H1 (cell line): Measurements from ENCODE around the gene SLC12A8. TPM values are rescaled to one million over a fixed set of nuclear protein-coding genes. Genes with fewer than 3 reads are reported as not detected.

ENCODE experiments used
- CTCF ChIA-PET: fragments of 300-600 bp; sonication (Branson Sonifier 250); formaldehyde crosslinking; loops from one replicate; lab custom pipeline; 2021; ENCODE audit not compliant: partially characterized antibody; lab: Charles Lee
- POLR2A ChIA-PET: fragments of 300-600 bp; sonication (Branson Sonifier 250); formaldehyde crosslinking; loops from one replicate; lab custom pipeline; 2021; ENCODE audit warnings: inconsistent platforms; ENCODE audit not compliant: partially characterized antibody; lab: Charles Lee
- DNase-seq, 2 experiments: peaks; one replicate each; pipeline versions ENCODE4 v3.0.0 to v3.0.0-alpha.2; 2010 to 2022; ENCODE audit warnings: low spot score in 2 of 2, low read depth in 1 of 2, mixed read lengths in 1 of 2
- FAIRE-seq: peaks from 2 replicates; lab custom pipeline; 2011; peaks lifted over from hg19 to GRCh38; lab: Jason Lieb, UNC
- H2AFZ ChIP-seq: 2 replicates; pipeline ENCODE4 v1.8.1; 2012; ENCODE audit warnings: low read length, inconsistent platforms
- H2AK5ac ChIP-seq: 2 replicates; pipeline ENCODE4 v1.6.1; 2013; ENCODE audit warnings: low read depth, low read length
- H2BK120ac ChIP-seq: replicated peaks from 2 replicates; pipeline ENCODE3; 2013; ENCODE audit warnings: low read depth, low read length, inconsistent platforms
- H2BK12ac ChIP-seq: 2 replicates; pipeline ENCODE4 v1.6.1; 2013; ENCODE audit warnings: low read depth, low read length
- H2BK15ac ChIP-seq: 2 replicates; pipeline ENCODE4 v1.6.1; 2013; ENCODE audit warnings: low read length
- H2BK20ac ChIP-seq: 2 replicates; pipeline ENCODE4 v1.6.1; 2013; ENCODE audit warnings: low read length
- H2BK5ac ChIP-seq: 2 replicates; pipeline ENCODE4 v1.6.1; 2013; ENCODE audit warnings: low read depth, low read length
- H3K14ac ChIP-seq: 2 replicates; pipeline ENCODE4 v1.6.1; 2013; ENCODE audit warnings: inconsistent platforms; ENCODE audit not compliant: insufficient read length
- H3K18ac ChIP-seq: 2 replicates; pipeline ENCODE4 v1.6.1; 2013; ENCODE audit warnings: low read length; ENCODE audit errors: extremely low read depth
- H3K23ac ChIP-seq: 2 replicates; pipeline ENCODE4 v1.6.1; 2013; ENCODE audit warnings: inconsistent platforms; ENCODE audit not compliant: insufficient read length
- H3K23me2 ChIP-seq: 2 replicates; pipeline ENCODE4 v1.6.1; 2013; ENCODE audit warnings: low read depth, low read length
- H3K27ac ChIP-seq: 2 replicates; pipeline ENCODE4 v1.6.1; 2011; ENCODE audit warnings: low read depth, low read length, inconsistent platforms
- H3K27me3 ChIP-seq, 4 experiments: replicated peaks in 1 of 4; 1 replicate in 1 of 4; 2 replicates in 3 of 4; pipeline versions ENCODE4 v1.6.1 to v1.8.1; 2011 to 2013; ENCODE audit warnings: low read length in 3 of 4, mild to moderate bottlenecking in 3 of 4, inconsistent platforms in 2 of 4, mixed read lengths in 2 of 4, moderate library complexity in 1 of 4; ENCODE audit not compliant: control insufficient read depth in 3 of 4, insufficient read depth in 3 of 4; ENCODE audit errors: extremely low read depth in 1 of 4
- H3K36me3 ChIP-seq, 4 experiments: 2 replicates each; pipeline versions ENCODE4 v1.6.1 to v1.8.1; 2011 to 2013; ENCODE audit warnings: mild to moderate bottlenecking in 4 of 4, low read length in 3 of 4, moderate library complexity in 2 of 4, control low read depth in 1 of 4, inconsistent platforms in 1 of 4; ENCODE audit not compliant: insufficient read depth in 4 of 4, control insufficient read depth in 2 of 4
- H3K4ac ChIP-seq: replicated peaks from 2 replicates; pipeline ENCODE3; 2013; ENCODE audit warnings: low read length, low read depth, mixed read lengths, inconsistent platforms; ENCODE audit not compliant: insufficient read length
- H3K4me1 ChIP-seq, 4 experiments: replicated peaks in 1 of 4; 1 replicate in 1 of 4; 2 replicates in 3 of 4; pipeline versions ENCODE4 v1.6.1 to v1.8.1; 2011 to 2013; ENCODE audit warnings: low read length in 3 of 4, inconsistent platforms in 2 of 4, mixed read lengths in 1 of 4; ENCODE audit not compliant: insufficient read depth in 4 of 4, control insufficient read depth in 3 of 4
- H3K4me2 ChIP-seq, 2 experiments: 2 replicates each; pipeline versions ENCODE4 v1.6.1 to v1.8.1; 2011 to 2013; ENCODE audit warnings: low read depth in 2 of 2, low read length in 2 of 2, control low read depth in 1 of 2, inconsistent platforms in 1 of 2, mild to moderate bottlenecking in 1 of 2; ENCODE audit not compliant: insufficient read depth in 1 of 2
- H3K4me3 ChIP-seq, 4 experiments: fragments of 200-600, 300-600 bp in 1 of 4; sonication (generic), shearing (Covaris generic), sonication (Bioruptor Twin) in 1 of 4; 2 replicates each; pipeline versions ENCODE4 v1.5.1 to v1.8.1; 2011 to 2016; ENCODE audit warnings: low read length in 4 of 4, low read depth in 3 of 4, control low read depth in 2 of 4, inconsistent platforms in 2 of 4, mild to moderate bottlenecking in 2 of 4, mixed read lengths in 1 of 4, moderate library complexity in 1 of 4; ENCODE audit not compliant: insufficient read depth in 2 of 4; ENCODE audit errors: extremely low read depth in 1 of 4
- H3K56ac ChIP-seq: replicated peaks from 2 replicates; pipeline ENCODE3; 2013; ENCODE audit warnings: low read depth, mild to moderate bottlenecking, mixed read lengths, low read length, inconsistent platforms; ENCODE audit not compliant: insufficient read length
- H3K79me1 ChIP-seq: 2 replicates; pipeline ENCODE4 v1.6.1; 2013; ENCODE audit warnings: low read depth, low read length, control low read depth
- H3K79me2 ChIP-seq, 2 experiments: 2 replicates each; pipeline versions ENCODE4 v1.6.1 to v1.8.1; 2012 to 2013; ENCODE audit warnings: low read length in 2 of 2, mild to moderate bottlenecking in 2 of 2, inconsistent platforms in 1 of 2; ENCODE audit not compliant: insufficient read depth in 2 of 2, control insufficient read depth in 1 of 2
- H3K9ac ChIP-seq, 4 experiments: replicated peaks in 1 of 4; 1 replicate in 1 of 4; 2 replicates in 3 of 4; pipeline versions ENCODE4 v1.6.1 to v1.8.1; 2011 to 2013; ENCODE audit warnings: low read depth in 3 of 4, low read length in 3 of 4, control low read depth in 2 of 4, mild to moderate bottlenecking in 2 of 4, moderate library complexity in 2 of 4, inconsistent platforms in 1 of 4; ENCODE audit errors: extremely low read depth in 1 of 4
- H3K9me3 ChIP-seq, 2 experiments: 2 replicates each; pipeline versions ENCODE4 v1.6.1 to v1.8.1; 2012 to 2013; ENCODE audit warnings: mild to moderate bottlenecking in 2 of 2, moderate library complexity in 2 of 2, control low read depth in 1 of 2, inconsistent platforms in 1 of 2, low read depth in 1 of 2, low read length in 1 of 2, mixed read lengths in 1 of 2; ENCODE audit not compliant: insufficient read depth in 2 of 2
- H4K20me1 ChIP-seq, 2 experiments: replicated peaks in 1 of 2; 2 replicates each; pipeline versions ENCODE3 to v1.8.1; 2011 to 2013; ENCODE audit warnings: inconsistent platforms in 2 of 2, low read length in 2 of 2, mild to moderate bottlenecking in 1 of 2; ENCODE audit not compliant: insufficient read depth in 2 of 2, control insufficient read depth in 1 of 2
- H4K5ac ChIP-seq: 2 replicates; pipeline ENCODE4 v1.6.1; 2013; ENCODE audit warnings: low read length, low read depth, mixed read lengths, inconsistent platforms; ENCODE audit not compliant: insufficient read length
- H4K8ac ChIP-seq: 2 replicates; pipeline ENCODE4 v1.8.0; 2013; ENCODE audit warnings: mild to moderate bottlenecking, moderate library complexity, low read length, inconsistent platforms; ENCODE audit not compliant: insufficient read depth; ENCODE audit errors: extremely low read depth
- H4K91ac ChIP-seq: replicated peaks from 2 replicates; pipeline ENCODE3; 2013; ENCODE audit warnings: low read length, mixed read lengths, inconsistent platforms; ENCODE audit not compliant: insufficient read length
- ASH2L ChIP-seq: fragments of 200-600, 300-600 bp; sonication (generic); IDR thresholded peaks from one replicate; pipeline ENCODE4 v1.7.1; 2017; ENCODE audit warnings: low read length
- ATF2 ChIP-seq: IDR thresholded peaks from 2 replicates; pipeline ENCODE4 v1.6.1; 2012; ENCODE audit warnings: low read length, inconsistent platforms
- EGR1 ChIP-seq: IDR thresholded peaks from 2 replicates; pipeline ENCODE4 v1.6.1; 2011; ENCODE audit warnings: low read depth, low read length, borderline replicate concordance
- EP300 ChIP-seq, 2 experiments: IDR thresholded peaks; 1 replicate in 1 of 2; 2 replicates in 1 of 2; pipeline ENCODE4 v1.6.1; 2011 to 2012; ENCODE audit warnings: low read depth in 2 of 2, low read length in 2 of 2, mild to moderate bottlenecking in 2 of 2, borderline replicate concordance in 1 of 2, inconsistent platforms in 1 of 2, moderate library complexity in 1 of 2
- FOSL1 ChIP-seq: IDR thresholded peaks from 2 replicates; pipeline ENCODE4 v1.6.1; 2011; ENCODE audit warnings: mild to moderate bottlenecking, low read depth, low read length, moderate library complexity; ENCODE audit not compliant: insufficient read depth
- SIX5 ChIP-seq: IDR thresholded peaks from 2 replicates; pipeline ENCODE4 v1.6.1; 2011; ENCODE audit warnings: mild to moderate bottlenecking, low read depth, low read length
- SP4 ChIP-seq: IDR thresholded peaks from 2 replicates; pipeline ENCODE4 v1.6.1; 2012; ENCODE audit warnings: low read length, inconsistent platforms
- WGBS, 2 experiments: shearing (Covaris generic) in 1 of 2; methylation state at CpG; one replicate each; pipeline versions ENCODE4 v1.1.6 to v1.1.7; 2013 to 2015; ENCODE audit warnings: low lambda C conversion rate in 2 of 2, mixed read lengths in 2 of 2, inconsistent platforms in 1 of 2, low coverage in 1 of 2, missing lambda C conversion rate in 1 of 2; ENCODE audit not compliant: insufficient replicate concordance in 2 of 2, insufficient coverage in 1 of 2, insufficient read length in 1 of 2; ENCODE audit errors: extremely low coverage in 1 of 2, missing lambda C conversion rate in 1 of 2; 5-methylcytosine and 5-hydroxymethylcytosine counted together
- polyA plus RNA-seq, 7 experiments: library from polyadenylated mRNA; depleted of rRNA in 3 of 7; stranded (reverse) in 5 of 7; unstranded in 2 of 7; fragments of >200 nt in 5 of 7; fragments of 200-250 nt in 2 of 7; gene quantifications; 1 replicate in 5 of 7; 2 replicates in 1 of 7; 4 replicates in 1 of 7; pipeline versions ENCODE4 v1.2.1 to v1.2.3, GENCODE V29; 2011 to 2013; ENCODE audit warnings: missing spikeins in 2 of 7, mixed read lengths in 2 of 7
- total RNA-seq: library from RNA; stranded (reverse); fragmentation: NEBNext Ultra II Directional; extraction: Animal tissue kit (Norgen Biotek cat#: 25700); gene quantifications from 2 replicates; pipeline ENCODE4 v1.2.1, GENCODE V29; 2021
- TF ChIP-seq, protein P1 (sequence below): IDR thresholded peaks from 2 replicates; pipeline ENCODE4 v1.6.1; 2012; ENCODE audit warnings: inconsistent platforms
- TF ChIP-seq, protein P2 (sequence below), 3 experiments: IDR thresholded peaks; 1 replicate in 2 of 3; 2 replicates in 1 of 3; pipeline versions ENCODE4 v1.5.1 to v1.6.1; 2011; ENCODE audit warnings: low read length in 3 of 3, mild to moderate bottlenecking in 3 of 3, inconsistent platforms in 2 of 3, low read depth in 1 of 3, moderate library complexity in 1 of 3; ENCODE audit not compliant: insufficient read depth in 1 of 3; ENCODE audit errors: control extremely low read depth in 1 of 3

The SLC12A8 gene
- total and polyA plus RNA-seq, 2 of the 8 experiments (the other 6 are each of a cell fraction or from before 2014, with no cell fraction given), result 13.7 to 14.4 TPM

DNA sequence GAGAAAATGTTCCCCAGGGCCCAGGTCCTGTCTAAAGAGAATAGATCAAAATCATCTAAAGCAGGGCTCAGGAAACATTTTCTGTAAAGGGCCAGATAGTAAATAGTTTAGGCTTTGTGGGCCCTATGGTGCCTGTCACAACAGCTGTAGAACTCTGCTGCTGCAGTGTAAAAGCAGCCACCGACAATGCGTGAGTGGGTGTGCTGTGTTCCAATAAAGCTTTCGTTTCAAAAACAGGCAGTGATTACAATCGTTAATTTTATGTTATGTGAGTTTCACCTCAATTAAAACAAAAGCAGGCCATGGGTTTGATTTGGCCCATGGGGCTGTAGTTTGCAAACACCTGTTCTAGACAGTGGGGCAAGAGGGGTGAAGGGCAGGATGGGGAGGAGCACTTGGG, 144.3 kb downstream of the SLC12A8 start:
- H3K23ac ChIP-seq, result no peak overlapping the region
- no peak overlapping the region for H3K27ac ChIP-seq
- H2BK12ac ChIP-seq, result no peak overlapping the region
- no peak overlapping the region for H2BK120ac ChIP-seq
- H3K79me2 ChIP-seq, result no peaks in the 10 kb centered on the region
- H4K5ac ChIP-seq, result no peak overlapping the region
- H3K9me3 ChIP-seq, result no peaks in the 10 kb centered on the region
- H3K27me3 ChIP-seq, result peaks cover 0 to 2% (median 0%) of the 10 kb centered on the region in 4 experiments; a peak in 1 of 7 replicates
- ChIA-PET POLR2A (interaction anchor here (1.2 kb wide), 1 partner anchor 53 kb away, joined by 3 read pairs; no protein-coding TSS in a partner anchor), CTCF (interaction anchor here (0.6 to 1.5 kb wide), 4 partner anchors 9 to 121 kb away, joined by 3 read pairs; no protein-coding TSS in a partner anchor)
- no peak overlapping the region for H3K4me3 ChIP-seq
- DNase-seq (no peak), FAIRE-seq (no peak)
- no peak overlapping the region for H3K9ac ChIP-seq
- no peaks in the 10 kb centered on the region for H3K36me3 ChIP-seq
- H2AK5ac ChIP-seq, result no peak overlapping the region
- H3K4me1 ChIP-seq, result no peaks in the 10 kb centered on the region; a peak in 2 of 7 replicates
- no peak overlapping the region for H2BK20ac ChIP-seq
- H3K56ac ChIP-seq, result no peak overlapping the region
- 90% methylated on average over 4 of the region's 4 CpGs; no CpG with 5 or more reads in 1 of the 2 experiments for whole genome bisulfite sequencing, 2 experiments
- H2BK5ac ChIP-seq, result no peak overlapping the region
- no peak overlapping the region for H3K4me2 ChIP-seq
- no peak overlapping the region for H3K14ac ChIP-seq
- H4K8ac ChIP-seq, result no peak overlapping the region; the same call in 1 of the 2 replicates
- no peak overlapping the region for H3K18ac ChIP-seq
- no peak overlapping the region for H4K91ac ChIP-seq
- H3K23me2 ChIP-seq, result no peaks in the 10 kb centered on the region
- H3K4ac ChIP-seq, result no peak overlapping the region
- H2AFZ ChIP-seq, result no peak overlapping the region
- no peaks in the 10 kb centered on the region for H3K79me1 ChIP-seq
- no peaks in the 10 kb centered on the region for H4K20me1 ChIP-seq
- no peak overlapping the region for H2BK15ac ChIP-seq
- TF ChIP-seq EP300 (IDR thresholded peaks at IDR 0.05; ENCODE audit: borderline replicate concordance in 1 of 2, low read depth in 2 of 2, low read length in 2 of 2) (no peak), EGR1 (no peak), FOSL1 (no peak), ATF2 (no peak), SP4 (no peak), ASH2L (no peak), SIX5 (no peak)
- TF ChIP-seq, protein P1, sequence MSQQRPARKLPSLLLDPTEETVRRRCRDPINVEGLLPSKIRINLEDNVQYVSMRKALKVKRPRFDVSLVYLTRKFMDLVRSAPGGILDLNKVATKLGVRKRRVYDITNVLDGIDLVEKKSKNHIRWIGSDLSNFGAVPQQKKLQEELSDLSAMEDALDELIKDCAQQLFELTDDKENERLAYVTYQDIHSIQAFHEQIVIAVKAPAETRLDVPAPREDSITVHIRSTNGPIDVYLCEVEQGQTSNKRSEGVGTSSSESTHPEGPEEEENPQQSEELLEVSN, result no peak
- TF ChIP-seq, protein P2, sequence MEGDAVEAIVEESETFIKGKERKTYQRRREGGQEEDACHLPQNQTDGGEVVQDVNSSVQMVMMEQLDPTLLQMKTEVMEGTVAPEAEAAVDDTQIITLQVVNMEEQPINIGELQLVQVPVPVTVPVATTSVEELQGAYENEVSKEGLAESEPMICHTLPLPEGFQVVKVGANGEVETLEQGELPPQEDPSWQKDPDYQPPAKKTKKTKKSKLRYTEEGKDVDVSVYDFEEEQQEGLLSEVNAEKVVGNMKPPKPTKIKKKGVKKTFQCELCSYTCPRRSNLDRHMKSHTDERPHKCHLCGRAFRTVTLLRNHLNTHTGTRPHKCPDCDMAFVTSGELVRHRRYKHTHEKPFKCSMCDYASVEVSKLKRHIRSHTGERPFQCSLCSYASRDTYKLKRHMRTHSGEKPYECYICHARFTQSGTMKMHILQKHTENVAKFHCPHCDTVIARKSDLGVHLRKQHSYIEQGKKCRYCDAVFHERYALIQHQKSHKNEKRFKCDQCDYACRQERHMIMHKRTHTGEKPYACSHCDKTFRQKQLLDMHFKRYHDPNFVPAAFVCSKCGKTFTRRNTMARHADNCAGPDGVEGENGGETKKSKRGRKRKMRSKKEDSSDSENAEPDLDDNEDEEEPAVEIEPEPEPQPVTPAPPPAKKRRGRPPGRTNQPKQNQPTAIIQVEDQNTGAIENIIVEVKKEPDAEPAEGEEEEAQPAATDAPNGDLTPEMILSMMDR (IDR thresholded peaks at IDR 0.05; ENCODE audit: control extremely low read depth in 1 of 3, insufficient read depth in 1 of 3, low read depth in 1 of 3, low read length in 3 of 3), result no peak
